ENCODE results near the gene PARD6B.

Gene PARD6B

DNA sequence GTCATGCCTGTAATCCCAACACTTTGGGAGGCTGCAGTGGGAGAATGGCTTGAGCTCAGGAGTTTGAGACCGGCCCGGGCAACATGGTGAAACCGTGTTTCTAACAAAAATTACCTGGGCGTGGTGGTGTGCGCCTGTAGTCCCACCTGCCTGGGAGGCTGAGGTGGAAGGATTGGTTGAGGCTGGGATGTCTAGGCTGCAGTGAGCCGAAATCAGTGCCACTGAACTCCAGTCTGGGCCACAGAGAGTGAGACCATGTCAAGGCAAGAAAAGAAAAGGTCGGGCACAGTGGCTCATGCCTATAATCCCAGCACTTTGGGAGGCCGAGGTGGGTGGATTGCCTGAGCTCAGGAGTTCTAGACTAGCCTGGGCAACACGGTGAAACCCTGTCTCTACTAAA is 55.3 kb downstream of the PARD6B start:
- Histone ChIP-seq H3K9ac (no peak overlapping the region), H3K79me2 (ENCODE audit: insufficient read depth, low read depth) (no peaks in the 10 kb centered on the region), H4K20me1 (ENCODE audit: insufficient read depth) (no peaks in the 10 kb centered on the region), H3K27ac (no peak overlapping the region), H3K4me2 (no peak overlapping the region), H3K27me3 (ENCODE audit: insufficient read depth, low read depth) (no peaks in the 10 kb centered on the region), H3K4me1 (ENCODE audit: low read depth, poor library complexity, severe bottlenecking) (peaks cover 12% of the 10 kb centered on the region), H3K4me3 (IDR thresholded peaks at IDR 0.05; ENCODE audit: insufficient read depth, low read depth, low read length) (no peak overlapping the region), H2AFZ (ENCODE audit: low read depth) (no peak overlapping the region), H3K36me3 (ENCODE audit: insufficient read depth) (no peaks in the 10 kb centered on the region)
- no peak for TF ChIP-seq CTCF (conservative IDR thresholded peaks at IDR 0.05; ENCODE audit: low read depth, low read length)

- Histone ChIP-seq H2AFZ (ENCODE audit: low read depth) (no peak overlapping the region), H3K9ac (no peak overlapping the region), H3K27ac (no peak overlapping the region), H3K4me3 (IDR thresholded peaks at IDR 0.05; ENCODE audit: insufficient read depth, low read depth, low read length) (no peak overlapping the region), H3K79me2 (ENCODE audit: insufficient read depth, low read depth) (no peaks in the 10 kb centered on the region), H3K36me3 (ENCODE audit: insufficient read depth) (no peaks in the 10 kb centered on the region), H3K27me3 (ENCODE audit: insufficient read depth, low read depth) (no peaks in the 10 kb centered on the region), H3K4me2 (no peak overlapping the region), H3K4me1 (ENCODE audit: low read depth, poor library complexity, severe bottlenecking) (peaks cover 12% of the 10 kb centered on the region), H4K20me1 (ENCODE audit: insufficient read depth) (no peaks in the 10 kb centered on the region)
- TF ChIP-seq CTCF (conservative IDR thresholded peaks at IDR 0.05; ENCODE audit: low read depth, low read length) = no peak
Observed at GRCh38 chr20:50787181-50787580, 55.8 kb downstream of the PARD6B start.

GRCh38 chr20:50788045-50788991 is 56.9 kb downstream of the PARD6B start:
- H3K4me3 ChIP-seq (IDR thresholded peaks at IDR 0.05; ENCODE audit: insufficient read depth, low read depth, low read length) = no peak overlapping the region
- no peak overlapping the region for H3K4me2 ChIP-seq
- no peaks in the 10 kb centered on the region for H3K36me3 ChIP-seq (ENCODE audit: insufficient read depth)
- H3K27me3 ChIP-seq (ENCODE audit: insufficient read depth, low read depth) = 0 out of 2 replicates have a peak, but pooled peaks cover 3% of the 10 kb centered on the region
- no peaks in the 10 kb centered on the region for H4K20me1 ChIP-seq (ENCODE audit: insufficient read depth)
- no peaks in the 10 kb centered on the region for H3K79me2 ChIP-seq (ENCODE audit: insufficient read depth, low read depth)
- peaks cover 12% of the 10 kb centered on the region for H3K4me1 ChIP-seq (ENCODE audit: low read depth, poor library complexity, severe bottlenecking)
- TF ChIP-seq CTCF (conservative IDR thresholded peaks at IDR 0.05; ENCODE audit: low read depth, low read length) = no peak
- no peak overlapping the region for H3K9ac ChIP-seq
- H3K27ac ChIP-seq = no peak overlapping the region
- H2AFZ ChIP-seq (ENCODE audit: low read depth) = no peak overlapping the region

GRCh38 chr20:50789968-50790650 is 58.7 kb downstream of the PARD6B start:
- peak overlapping the region; percentile 83 for H3K4me2 ChIP-seq

More at GRCh38 chr20:50789968-50790650, 58.7 kb downstream of the PARD6B start:
- no peak for TF ChIP-seq CTCF (conservative IDR thresholded peaks at IDR 0.05; ENCODE audit: low read depth, low read length)
- peak overlapping the region; percentile 54; the same call in 1 of the 2 replicates for H3K9ac ChIP-seq
- H3K4me3 ChIP-seq (IDR thresholded peaks at IDR 0.05; ENCODE audit: insufficient read depth, low read depth, low read length) = no peak overlapping the region
- no peaks in the 10 kb centered on the region for H3K36me3 ChIP-seq (ENCODE audit: insufficient read depth)
- peak overlapping the region; percentile 98 for H2AFZ ChIP-seq (ENCODE audit: low read depth)
- H3K79me2 ChIP-seq (ENCODE audit: insufficient read depth, low read depth) = no peaks in the 10 kb centered on the region
- peaks cover 12% of the 10 kb centered on the region for H3K4me1 ChIP-seq (ENCODE audit: low read depth, poor library complexity, severe bottlenecking)
- H4K20me1 ChIP-seq (ENCODE audit: insufficient read depth) = no peaks in the 10 kb centered on the region
- peak overlapping the region; percentile 23; the same call in 1 of the 2 replicates for H3K27ac ChIP-seq
- peaks cover 3% of the 10 kb centered on the region; the same call in 1 of the 2 replicates for H3K27me3 ChIP-seq (ENCODE audit: insufficient read depth, low read depth)

Measured in KMS-11 (cell line).